ENCODE results near the gene FKBP10. TPM values are rescaled to one million over a fixed set of nuclear protein-coding genes. Genes with fewer than 3 reads are reported as not detected.

The FKBP10 gene
- total and polyA plus RNA-seq, 2 experiments from 2014 or later, result 113 to 336 TPM

- Histone ChIP-seq H3K27me3 (no peaks in the 10 kb centered on the region), H3K27ac (peak overlapping the region; percentile 80)
- peak in 1 of 2 donors; percentile 19 for DNase-seq (ENCODE audit: low read depth in 1 of 2, low spot score in 1 of 2)
Measured at GRCh38 chr17:41810659-41811548, 1.9 kb upstream of the FKBP10 start.

DNA sequence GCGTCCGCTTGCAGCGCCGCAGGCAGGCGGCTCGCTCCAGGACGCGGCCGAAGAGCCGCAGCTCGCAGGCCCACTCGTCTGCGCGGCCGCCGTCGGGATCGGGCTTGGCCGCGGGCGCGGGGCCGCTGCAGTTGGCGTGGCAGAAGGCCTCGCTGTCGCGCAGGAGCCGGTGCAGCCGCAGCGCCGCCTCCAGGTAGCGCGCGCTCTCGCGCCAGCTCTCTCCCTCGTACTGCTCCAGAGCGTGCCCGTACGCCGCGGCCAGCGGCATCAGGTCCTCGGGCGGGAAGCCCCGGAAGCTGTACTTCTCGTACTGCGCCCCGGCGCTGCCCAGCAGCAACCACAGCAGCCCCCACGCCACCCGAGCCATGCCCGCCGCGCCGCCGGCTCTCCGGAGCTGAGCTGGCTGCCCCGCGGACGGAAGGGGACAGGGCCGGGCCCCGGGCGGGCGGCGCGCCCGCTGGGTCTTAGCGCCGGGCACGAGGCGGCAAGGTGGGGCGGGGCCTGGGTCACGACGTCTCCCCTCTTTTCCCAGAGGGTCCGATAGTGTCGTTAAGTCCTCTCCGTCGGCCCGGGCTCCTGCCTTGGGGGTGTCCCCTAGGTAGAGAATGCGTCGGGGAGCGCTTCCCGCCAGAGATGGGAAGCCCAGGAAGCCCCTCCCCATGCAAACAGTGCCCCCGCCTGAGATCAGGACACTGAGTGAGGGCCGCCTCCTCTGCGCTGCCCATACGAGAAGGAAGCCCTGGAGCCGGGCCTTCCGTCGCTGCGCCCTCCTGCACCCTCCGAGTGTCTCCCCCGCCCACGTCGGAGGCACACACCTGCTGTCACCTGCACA lies 1.0 kb upstream of the FKBP10 start, which contains the start of gene P3H4:
Gene P3H4, minus strand, starts transcription at position 401 of the 832 bp plus-strand sequence. Its CDS starts 34 bp downstream, at position 367.
- DNase-seq (ENCODE audit: low read depth in 1 of 2, low spot score in 1 of 2), result peak; percentile 83 to 87
- H3K27ac ChIP-seq, result peak within 1 kb of the TSS; percentile 80
- H3K9me3 ChIP-seq (ENCODE audit: low read depth), result no peaks in the 10 kb centered on the region
- no peaks in the 10 kb centered on the region for H3K27me3 ChIP-seq
- H3K4me1 ChIP-seq (ENCODE audit: low read depth), result peaks cover 18% of the 10 kb centered on the region
- no peaks in the 10 kb centered on the region for H3K36me3 ChIP-seq
- peak; percentile 57 for TF ChIP-seq CTCF (IDR thresholded peaks at IDR 0.05; ENCODE audit: low read depth, low read length)
- peak within 1 kb of the TSS; percentile 92 for H3K4me3 ChIP-seq

More at GRCh38 chr17:41810659-41811548, 1.9 kb upstream of the FKBP10 start:
- Histone ChIP-seq H3K4me3 (peak overlapping the region; percentile 92), H3K9me3 (ENCODE audit: low read depth) (no peaks in the 10 kb centered on the region), H3K36me3 (no peaks in the 10 kb centered on the region), H3K4me1 (ENCODE audit: low read depth) (peaks cover 18% of the 10 kb centered on the region)
- TF ChIP-seq CTCF (IDR thresholded peaks at IDR 0.05; ENCODE audit: low read depth, low read length), result no peak

GRCh38 chr17:41813152-41813680 lies 412 bp downstream of the FKBP10 start:
- peaks cover 18% of the 10 kb centered on the region for H3K4me1 ChIP-seq (ENCODE audit: low read depth)
- no peak for TF ChIP-seq CTCF (IDR thresholded peaks at IDR 0.05; ENCODE audit: low read depth, low read length)
- no peak for DNase-seq (ENCODE audit: low read depth in 1 of 2, low spot score in 1 of 2)
- peak overlapping the region; percentile 80 for H3K27ac ChIP-seq
- peaks cover 4% of the 10 kb centered on the region for H3K36me3 ChIP-seq
- H3K4me3 ChIP-seq, result peak overlapping the region; percentile 92
- H3K27me3 ChIP-seq, result no peaks in the 10 kb centered on the region
- no peaks in the 10 kb centered on the region for H3K9me3 ChIP-seq (ENCODE audit: low read depth)

GRCh38 chr17:41813699-41814124 lies 908 bp downstream of the FKBP10 start:
- Histone ChIP-seq H3K27ac (peak overlapping the region; percentile 80), H3K27me3 (no peaks in the 10 kb centered on the region), H3K4me1 (ENCODE audit: low read depth) (peaks cover 18% of the 10 kb centered on the region), H3K36me3 (peaks cover 7% of the 10 kb centered on the region), H3K9me3 (ENCODE audit: low read depth) (no peaks in the 10 kb centered on the region), H3K4me3 (peak overlapping the region; percentile 92)
- DNase-seq (ENCODE audit: low read depth in 1 of 2, low spot score in 1 of 2), result no peak
- TF ChIP-seq CTCF (IDR thresholded peaks at IDR 0.05; ENCODE audit: low read depth, low read length), result no peak

- no peaks in the 10 kb centered on the region for H3K27me3 ChIP-seq
- peaks cover 7% of the 10 kb centered on the region for H3K36me3 ChIP-seq
- no peaks in the 10 kb centered on the region for H3K9me3 ChIP-seq (ENCODE audit: low read depth)
- peak overlapping the region; percentile 80 for H3K27ac ChIP-seq
- H3K4me1 ChIP-seq (ENCODE audit: low read depth), result peaks cover 18% of the 10 kb centered on the region
- peak overlapping the region; percentile 92 for H3K4me3 ChIP-seq
- DNase-seq (ENCODE audit: low read depth in 1 of 2, low spot score in 1 of 2), result peak in 1 of 2 donors; percentile 59
- TF ChIP-seq CTCF (IDR thresholded peaks at IDR 0.05; ENCODE audit: low read depth, low read length), result no peak
Measured at GRCh38 chr17:41814195-41814594, 1.4 kb downstream of the FKBP10 start.
